Testis (tissue), 2 donors: ENCODE results near the gene BRMS1.

Source experiments
- CTCF ChIP-seq, 3 experiments: fragments of 450-650 bp in 2 of 3; fragments of 200-600 bp in 1 of 3; sonication (generic) in 1 of 3; IDR thresholded peaks; one replicate each; pipeline ENCODE4 v1.5.1; 2016 to 2019; ENCODE audit warnings: antibody characterized with exemption in 3 of 3, mild to moderate bottlenecking in 2 of 3, moderate library complexity in 1 of 3
- POLR2A ChIP-seq: fragments of 450-650 bp; IDR thresholded peaks from one replicate; pipeline ENCODE4 v1.6.1; 2017; ENCODE audit warnings: antibody characterized with exemption, mild to moderate bottlenecking, moderate library complexity

- TF ChIP-seq CTCF (IDR thresholded peaks at IDR 0.05) (no peak), POLR2A (no peak)
These were observed 5.0 kb downstream of the BRMS1 start for GRCh38 chr11:66339686-66340483.
